GM19099 (cell line): ENCODE data around the gene CPZ.

Source experiments
- POLR2A ChIP-seq: IDR thresholded peaks from 3 replicates; pipeline ENCODE4 v1.6.1; 2011; ENCODE audit warnings: low read depth; ENCODE audit not compliant: insufficient read length; ENCODE audit errors: extremely low read depth

Gene CPZ

DNA sequence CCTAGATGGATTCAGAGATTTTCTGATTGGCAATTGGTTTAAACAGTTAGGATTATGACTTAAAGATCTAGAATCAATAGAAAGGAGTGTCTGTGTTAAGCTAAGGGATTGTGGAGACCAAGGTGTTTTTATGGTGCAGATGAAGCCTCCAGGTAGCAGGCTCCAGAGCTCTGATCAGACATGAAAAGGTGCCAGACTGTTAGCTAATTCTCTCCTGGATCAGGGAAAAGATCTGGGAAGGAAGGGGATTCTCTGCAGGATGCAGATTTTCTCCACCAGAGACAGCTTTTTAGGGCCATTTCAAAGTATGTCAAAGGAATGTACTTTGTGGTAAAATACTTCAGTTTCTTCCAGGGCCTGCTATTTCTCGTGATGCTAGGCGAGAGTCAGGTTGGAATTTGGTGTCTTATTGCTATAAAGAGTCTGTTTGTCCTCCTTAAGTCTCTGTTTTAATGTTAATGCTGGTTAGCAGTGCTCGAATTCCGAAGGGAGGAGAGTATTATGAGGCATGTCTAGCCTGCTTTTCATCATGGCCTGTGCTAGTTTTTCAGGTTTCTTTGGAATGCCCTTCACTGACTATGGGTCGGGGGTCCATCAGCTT is 24.4 kb upstream of the CPZ start:
- TF ChIP-seq POLR2A: no peak

DNA sequence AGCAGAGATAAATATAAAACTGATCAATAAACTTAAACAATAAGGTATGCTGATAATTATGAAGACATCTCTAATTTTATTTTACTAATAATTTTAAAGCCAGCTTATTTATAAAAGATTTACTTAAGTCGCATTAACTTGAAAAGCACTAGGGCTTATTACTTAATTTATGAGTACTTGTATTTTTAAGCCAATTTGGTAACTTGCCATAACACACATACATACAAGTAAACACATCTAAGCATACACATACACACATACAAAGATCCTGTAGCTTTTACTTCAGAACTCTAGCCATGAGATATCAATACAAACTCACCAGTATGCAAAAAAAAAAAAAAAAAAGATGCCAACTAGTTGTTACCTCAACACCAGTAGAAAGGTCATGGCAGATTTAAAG is 22.4 kb upstream of the CPZ start:
- TF ChIP-seq POLR2A: no peak

DNA sequence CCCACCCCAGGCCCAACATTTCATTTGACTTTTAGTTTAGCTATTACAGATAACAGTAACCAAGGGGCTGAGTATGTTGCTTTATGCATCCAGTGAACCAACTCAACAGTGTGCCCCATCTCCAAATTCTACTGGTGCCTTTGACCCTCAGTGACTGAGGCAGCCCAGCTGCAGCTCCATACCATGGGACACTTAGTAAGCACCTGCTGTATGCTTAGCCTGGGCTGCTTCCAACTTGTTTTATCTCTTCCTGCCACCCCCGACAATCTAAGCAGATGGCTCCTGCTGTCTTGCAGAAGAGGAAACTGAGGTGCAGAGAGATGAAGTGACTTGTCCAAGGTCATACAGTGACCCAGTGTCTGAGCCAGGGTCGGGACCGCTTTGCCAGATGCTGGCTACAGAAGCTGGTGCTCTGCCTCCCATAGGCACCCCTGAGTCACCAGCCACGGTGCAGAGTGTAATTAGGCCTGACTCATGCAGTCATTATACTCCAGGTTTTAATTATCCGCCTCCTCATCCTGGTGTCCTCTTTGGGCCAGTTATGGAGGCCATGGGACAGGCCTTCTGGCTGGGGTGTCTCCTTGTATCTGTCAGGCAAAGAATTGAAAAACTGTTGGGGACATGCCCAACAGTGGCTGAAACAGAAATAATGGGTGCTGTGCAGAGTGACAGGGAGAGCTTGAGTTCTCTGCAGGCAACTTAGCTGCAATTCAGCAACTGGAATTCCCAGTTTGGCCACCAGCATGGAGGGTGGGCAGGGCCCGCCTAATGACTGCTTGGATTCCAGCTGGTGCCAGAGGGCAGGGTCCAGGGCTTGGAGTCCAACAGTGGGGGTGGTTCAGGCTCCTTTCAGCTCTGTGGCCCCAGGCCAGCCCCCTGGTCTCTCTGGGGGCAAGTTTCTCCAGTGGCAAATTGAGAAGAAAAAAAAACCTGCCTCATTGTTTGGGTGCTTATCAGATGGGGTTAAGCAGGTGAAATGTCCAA is 20.6 kb upstream of the CPZ start:
- no peak for TF ChIP-seq POLR2A

DNA sequence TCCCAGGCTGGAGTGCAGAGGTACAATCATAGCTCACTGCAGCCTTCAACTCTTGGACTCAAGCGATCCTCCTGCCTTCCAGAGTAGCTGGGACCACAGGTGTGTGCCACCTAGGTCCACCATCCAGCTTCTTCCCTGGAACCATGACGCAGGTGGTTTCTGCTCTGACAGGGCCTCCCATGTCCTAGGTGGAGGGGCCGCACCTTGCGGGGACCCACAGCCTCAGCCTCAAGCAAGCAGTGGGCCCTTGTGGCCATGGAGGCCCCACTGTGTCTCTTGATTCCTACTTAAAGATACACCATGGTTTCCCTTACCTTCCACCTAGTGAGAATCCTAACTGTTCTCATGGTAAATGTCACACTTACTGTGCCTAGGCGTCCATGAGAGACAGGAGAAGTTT is 19.3 kb upstream of the CPZ start:
- no peak for TF ChIP-seq POLR2A

DNA sequence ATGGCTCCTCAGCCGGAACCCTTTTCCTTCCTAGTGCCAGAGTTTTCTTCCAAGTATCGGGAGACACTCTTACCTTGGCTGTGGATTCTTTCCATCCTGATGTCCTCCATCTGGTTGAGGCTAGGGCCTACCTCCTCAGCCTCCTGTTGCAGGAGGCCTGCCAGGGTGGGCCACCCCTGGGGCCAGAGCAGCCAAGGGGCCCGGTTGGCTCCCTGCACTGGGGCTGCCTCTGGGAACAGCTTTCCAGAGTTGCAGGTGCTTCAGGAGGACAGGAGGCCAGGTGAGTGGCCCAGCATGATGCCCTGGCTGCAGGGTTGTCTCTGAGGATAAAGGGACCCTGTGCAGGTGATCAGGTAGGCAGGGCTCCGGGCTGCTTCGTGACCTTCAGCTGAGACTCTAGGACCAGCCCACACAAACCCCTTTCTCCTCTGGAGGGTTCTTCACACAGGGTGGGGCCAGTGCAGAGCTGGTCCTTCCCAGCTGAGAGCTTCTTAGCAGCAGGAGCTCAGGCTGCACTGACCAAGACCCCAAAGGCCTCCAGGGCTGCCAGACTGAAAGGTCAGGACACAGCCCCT is 17.7 kb upstream of the CPZ start:
- TF ChIP-seq POLR2A: no peak

DNA sequence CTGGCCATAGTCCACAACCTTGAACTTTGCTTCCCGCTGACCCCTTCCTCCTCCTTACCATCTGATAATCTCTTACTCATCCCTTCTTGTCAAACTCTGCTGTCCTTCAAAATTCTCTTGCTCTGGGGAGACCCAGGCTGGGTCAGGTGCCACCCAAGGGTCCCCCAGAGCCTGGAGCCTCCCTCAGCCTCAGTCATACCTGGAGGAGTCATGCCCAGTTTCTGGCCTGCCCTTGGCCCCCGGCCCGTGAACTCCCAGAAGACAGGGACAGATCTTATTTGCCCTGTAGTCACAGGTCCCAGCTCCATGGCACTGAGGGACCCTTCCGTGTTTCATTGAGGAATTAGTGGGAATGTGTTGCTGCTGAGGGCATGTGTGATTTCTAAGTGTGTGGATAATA is 17.1 kb upstream of the CPZ start:
- no peak for TF ChIP-seq POLR2A

DNA sequence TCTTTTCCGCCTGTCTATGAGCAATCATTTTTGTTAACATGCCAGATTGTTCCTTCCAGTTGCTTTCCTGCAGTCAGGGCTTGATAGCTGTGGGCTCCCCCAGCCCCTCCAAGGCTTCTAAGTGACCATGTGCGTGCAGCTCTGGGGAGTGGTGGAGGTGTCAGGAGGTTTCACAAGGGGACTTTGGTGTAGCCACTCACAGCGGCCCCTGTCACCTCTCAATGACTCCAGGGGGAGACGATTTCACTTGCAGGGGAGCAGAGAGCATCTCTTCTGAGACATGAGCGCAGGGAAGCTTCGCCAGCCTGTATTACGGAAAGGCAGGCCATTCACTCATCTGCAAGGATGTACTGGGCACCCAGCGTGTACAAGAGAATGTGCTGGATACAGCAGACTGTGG is 15.5 kb upstream of the CPZ start:
- TF ChIP-seq POLR2A: no peak

DNA sequence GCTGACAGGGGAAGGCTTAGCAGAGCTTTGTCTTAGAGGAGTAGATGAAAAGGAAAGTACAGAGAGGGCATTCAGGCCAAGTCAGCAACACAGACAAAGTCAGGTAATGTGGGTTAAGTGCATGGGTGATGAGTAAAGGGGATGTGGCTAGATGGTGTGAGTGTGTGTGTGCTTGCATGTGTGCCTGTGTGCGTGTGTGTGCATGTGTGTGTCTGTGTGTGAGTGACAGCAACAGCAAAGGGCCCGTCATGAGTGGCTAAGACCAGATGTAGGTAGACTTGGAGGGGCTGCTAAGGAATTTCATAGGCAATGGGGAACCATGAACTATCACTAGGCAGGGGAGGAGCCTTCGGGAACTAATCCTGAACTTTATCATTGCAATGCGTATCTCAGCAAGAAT is 14.6 kb upstream of the CPZ start:
- no peak for TF ChIP-seq POLR2A

DNA sequence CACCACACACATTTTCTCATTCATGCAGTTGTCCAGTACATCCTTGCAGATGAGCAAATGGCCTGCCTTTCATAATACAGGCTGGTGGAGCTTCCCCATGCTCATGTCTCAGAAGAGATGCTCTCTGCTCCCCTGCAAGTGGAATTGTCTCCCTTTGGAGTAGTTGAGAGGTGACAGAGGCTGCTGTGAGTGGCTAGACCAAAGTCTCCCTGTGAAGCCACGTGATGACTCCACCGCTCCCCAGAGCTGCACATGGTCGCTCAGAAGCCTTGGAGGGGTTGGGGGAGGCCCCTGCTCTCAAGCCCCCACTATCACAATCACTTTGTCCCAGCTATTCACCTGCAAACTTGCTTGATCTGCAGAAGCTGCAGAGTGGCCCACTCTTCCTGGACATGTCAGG is 13.8 kb upstream of the CPZ start:
- no peak for TF ChIP-seq POLR2A

DNA sequence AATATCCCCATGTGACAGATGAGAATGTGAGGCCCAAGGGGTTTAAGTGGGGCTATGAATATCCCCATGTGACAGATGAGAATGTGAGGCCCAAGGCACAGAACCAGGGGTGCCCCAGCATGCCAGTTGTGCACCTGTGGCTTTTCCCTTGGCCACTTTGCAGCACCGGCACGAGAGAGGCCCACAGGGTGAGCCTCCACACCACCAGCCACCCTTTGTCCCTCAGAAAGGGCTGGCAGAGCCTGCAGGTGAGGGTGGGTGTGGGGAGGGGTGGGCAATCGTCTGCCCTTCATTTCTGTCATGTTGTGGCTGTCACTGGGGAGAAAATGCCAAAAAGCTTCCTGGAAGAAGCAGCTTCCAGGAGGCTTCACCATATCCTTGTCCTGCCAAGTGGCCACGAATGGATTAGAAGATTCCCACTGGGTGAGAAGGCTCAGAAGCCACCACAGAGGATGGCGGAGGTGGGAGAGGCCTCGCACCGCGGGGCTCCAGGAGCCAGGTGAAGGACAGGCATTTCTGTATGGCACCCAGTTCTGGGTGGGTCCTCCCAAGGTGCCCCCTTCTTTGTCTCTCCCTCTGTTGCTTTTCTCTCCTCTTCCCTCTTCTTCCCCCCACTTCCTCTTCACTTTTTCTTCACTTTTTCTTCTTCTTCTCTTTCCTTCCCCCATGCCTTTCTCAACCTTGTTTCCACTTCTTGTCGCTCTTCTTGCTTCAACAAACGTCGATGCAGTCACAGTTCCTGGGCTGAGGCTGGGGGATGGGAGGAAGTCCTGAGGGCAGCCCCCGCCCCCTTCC is 12.8 kb upstream of the CPZ start:
- no peak for TF ChIP-seq POLR2A

DNA sequence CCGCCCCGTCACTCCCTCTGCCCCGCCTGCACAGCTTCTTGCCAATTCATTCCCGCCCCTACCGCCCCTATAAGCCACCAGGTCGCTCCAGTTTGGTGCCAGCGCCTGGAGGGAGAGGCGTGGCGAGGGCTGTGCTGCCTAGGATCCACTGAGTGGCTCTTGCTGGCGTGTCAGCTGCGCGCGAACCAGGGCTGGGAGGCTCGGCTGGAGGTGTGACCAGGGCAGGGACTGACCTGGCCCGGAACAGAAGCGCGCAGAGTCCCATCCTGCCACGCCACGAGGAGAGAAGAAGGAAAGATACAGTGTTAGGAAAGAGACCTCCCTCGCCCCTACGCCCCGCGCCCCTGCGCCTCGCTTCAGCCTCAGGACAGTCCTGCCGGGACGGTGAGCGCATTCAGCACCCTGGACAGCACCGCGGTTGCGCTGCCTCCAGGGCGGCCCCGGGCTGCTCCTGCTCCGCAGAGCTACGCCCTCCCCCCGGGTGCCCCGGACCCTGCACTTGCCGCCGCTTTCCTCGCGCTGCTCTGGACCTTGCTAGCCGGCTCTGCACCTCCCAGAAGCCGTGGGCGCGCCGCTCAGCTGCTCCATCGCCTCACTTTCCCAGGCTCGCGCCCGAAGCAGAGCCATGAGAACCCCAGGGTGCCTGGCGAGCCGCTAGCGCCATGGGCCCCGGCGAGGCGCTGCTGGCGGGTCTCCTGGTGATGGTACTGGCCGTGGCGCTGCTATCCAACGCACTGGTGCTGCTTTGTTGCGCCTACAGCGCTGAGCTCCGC is 12.1 kb upstream of the CPZ start, which contains the start of gene GPR78:
Gene GPR78 (plus strand): TSS at position 72 of the 773 bp plus-strand sequence. CDS start 591 bp downstream, at position 663.
- TF ChIP-seq POLR2A: no peak

DNA sequence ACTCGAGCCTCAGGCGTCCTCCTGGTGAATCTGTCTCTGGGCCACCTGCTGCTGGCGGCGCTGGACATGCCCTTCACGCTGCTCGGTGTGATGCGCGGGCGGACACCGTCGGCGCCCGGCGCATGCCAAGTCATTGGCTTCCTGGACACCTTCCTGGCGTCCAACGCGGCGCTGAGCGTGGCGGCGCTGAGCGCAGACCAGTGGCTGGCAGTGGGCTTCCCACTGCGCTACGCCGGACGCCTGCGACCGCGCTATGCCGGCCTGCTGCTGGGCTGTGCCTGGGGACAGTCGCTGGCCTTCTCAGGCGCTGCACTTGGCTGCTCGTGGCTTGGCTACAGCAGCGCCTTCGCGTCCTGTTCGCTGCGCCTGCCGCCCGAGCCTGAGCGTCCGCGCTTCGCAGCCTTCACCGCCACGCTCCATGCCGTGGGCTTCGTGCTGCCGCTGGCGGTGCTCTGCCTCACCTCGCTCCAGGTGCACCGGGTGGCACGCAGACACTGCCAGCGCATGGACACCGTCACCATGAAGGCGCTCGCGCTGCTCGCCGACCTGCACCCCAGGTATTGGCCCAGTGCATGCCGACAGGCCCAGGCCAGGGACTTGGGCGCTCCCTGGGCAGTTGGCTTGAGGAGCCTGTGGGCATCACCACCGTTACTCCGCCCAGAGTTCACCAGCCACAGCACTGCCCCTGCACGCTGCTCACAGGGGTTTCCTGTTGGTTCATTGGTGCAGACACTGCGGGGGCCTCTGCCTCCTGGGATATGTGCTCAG is 11.3 kb upstream of the CPZ start:
- no peak for TF ChIP-seq POLR2A

DNA sequence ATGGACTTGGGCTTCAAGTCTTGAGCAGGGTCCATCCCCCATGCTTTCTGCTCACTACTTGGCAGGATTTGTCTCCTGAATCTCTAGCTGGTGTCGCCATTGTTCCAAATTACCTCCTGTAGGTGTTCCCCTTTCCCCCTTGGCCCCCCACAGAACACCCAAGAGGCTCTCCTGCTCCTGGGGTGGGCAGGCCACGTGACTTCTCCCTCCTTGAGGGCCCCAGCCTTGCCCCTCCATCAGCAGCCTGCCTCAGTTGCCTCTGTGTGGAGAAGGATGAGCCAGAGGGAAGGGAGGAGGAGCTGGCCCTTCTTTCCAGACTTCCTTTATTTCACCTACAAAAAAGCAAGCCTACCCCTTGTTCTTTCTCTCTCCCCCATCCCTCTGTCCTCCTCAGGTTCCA is 10.5 kb upstream of the CPZ start:
- TF ChIP-seq POLR2A: no peak

DNA sequence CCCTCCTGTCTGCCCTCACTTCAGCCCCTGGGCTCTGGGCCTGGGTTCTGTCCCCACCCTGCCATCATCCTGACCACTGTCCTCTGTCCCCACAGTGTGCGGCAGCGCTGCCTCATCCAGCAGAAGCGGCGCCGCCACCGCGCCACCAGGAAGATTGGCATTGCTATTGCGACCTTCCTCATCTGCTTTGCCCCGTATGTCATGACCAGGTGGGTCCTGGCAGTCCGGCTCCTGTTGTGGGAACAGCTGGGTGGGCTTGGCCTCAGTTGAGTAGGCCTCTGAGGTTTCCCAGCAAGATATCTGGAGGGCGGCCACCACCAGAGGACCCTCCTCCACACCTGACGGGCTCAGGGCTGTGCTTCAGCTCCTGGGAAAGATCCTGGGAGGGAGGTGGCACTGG is 10.1 kb upstream of the CPZ start:
- TF ChIP-seq POLR2A: no peak
